ENCODE measurements around the gene OSTN. TPM values are rescaled to one million over a fixed set of nuclear protein-coding genes. Genes with fewer than 3 reads are reported as not detected.

Gene OSTN
- polyA plus RNA-seq, 1 of the 3 experiments (the other 2 are of a cell fraction), result 0.02 TPM

GRCh38 chr3:191259486-191259885 is 60.4 kb downstream of the OSTN start (continued):
- TF ChIP-seq, protein P1, sequence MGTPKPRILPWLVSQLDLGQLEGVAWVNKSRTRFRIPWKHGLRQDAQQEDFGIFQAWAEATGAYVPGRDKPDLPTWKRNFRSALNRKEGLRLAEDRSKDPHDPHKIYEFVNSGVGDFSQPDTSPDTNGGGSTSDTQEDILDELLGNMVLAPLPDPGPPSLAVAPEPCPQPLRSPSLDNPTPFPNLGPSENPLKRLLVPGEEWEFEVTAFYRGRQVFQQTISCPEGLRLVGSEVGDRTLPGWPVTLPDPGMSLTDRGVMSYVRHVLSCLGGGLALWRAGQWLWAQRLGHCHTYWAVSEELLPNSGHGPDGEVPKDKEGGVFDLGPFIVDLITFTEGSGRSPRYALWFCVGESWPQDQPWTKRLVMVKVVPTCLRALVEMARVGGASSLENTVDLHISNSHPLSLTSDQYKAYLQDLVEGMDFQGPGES (IDR thresholded peaks at IDR 0.05; ENCODE audit: low read depth, low read length), result no peak
- TF ChIP-seq, protein P2, sequence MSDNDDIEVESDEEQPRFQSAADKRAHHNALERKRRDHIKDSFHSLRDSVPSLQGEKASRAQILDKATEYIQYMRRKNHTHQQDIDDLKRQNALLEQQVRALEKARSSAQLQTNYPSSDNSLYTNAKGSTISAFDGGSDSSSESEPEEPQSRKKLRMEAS (IDR thresholded peaks at IDR 0.05; ENCODE audit: low read depth), result no peak
- TF ChIP-seq NRF1 (IDR thresholded peaks at IDR 0.05; ENCODE audit: low read depth, low read length), result no peak
- no peak for TF ChIP-seq RCOR1 (IDR thresholded peaks at IDR 0.05; ENCODE audit: low read length)
- TF ChIP-seq MEF2A (IDR thresholded peaks at IDR 0.05; ENCODE audit: borderline replicate concordance, low read depth), result no peak
- TF ChIP-seq, protein P3, sequence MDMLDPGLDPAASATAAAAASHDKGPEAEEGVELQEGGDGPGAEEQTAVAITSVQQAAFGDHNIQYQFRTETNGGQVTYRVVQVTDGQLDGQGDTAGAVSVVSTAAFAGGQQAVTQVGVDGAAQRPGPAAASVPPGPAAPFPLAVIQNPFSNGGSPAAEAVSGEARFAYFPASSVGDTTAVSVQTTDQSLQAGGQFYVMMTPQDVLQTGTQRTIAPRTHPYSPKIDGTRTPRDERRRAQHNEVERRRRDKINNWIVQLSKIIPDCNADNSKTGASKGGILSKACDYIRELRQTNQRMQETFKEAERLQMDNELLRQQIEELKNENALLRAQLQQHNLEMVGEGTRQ (IDR thresholded peaks at IDR 0.05; ENCODE audit: borderline replicate concordance, low read depth, low read length), result no peak
- TF ChIP-seq SMC3 (IDR thresholded peaks at IDR 0.05; ENCODE audit: low read depth, low read length), result no peak
- TF ChIP-seq MXI1 (IDR thresholded peaks at IDR 0.05; ENCODE audit: low read depth, low read length), result no peak
- no peak for TF ChIP-seq ELF1 (IDR thresholded peaks at IDR 0.05)

- Histone ChIP-seq H3K27me3 (ENCODE audit: insufficient read depth) (no peaks in the 10 kb centered on the region), H3K79me2 (ENCODE audit: insufficient read depth) (no peaks in the 10 kb centered on the region), H3K27ac (ENCODE audit: low read depth in 2 of 2, low read length in 1 of 2) (no peak overlapping the region), H3K4me2 (no peak overlapping the region), H4K20me1 (ENCODE audit: insufficient read depth) (no peaks in the 10 kb centered on the region), H3K9ac (no peak overlapping the region), H2AFZ (ENCODE audit: low read depth) (no peak overlapping the region; the same call in 1 of the 2 replicates), H3K36me3 (replicated peaks in 1 of 2; ENCODE audit: control insufficient read depth in 1 of 2, insufficient read depth in 2 of 2, low read length in 1 of 2) (no peaks in the 10 kb centered on the region), H3K4me3 (ENCODE audit: low read depth in 2 of 2, low read length in 1 of 2) (no peak overlapping the region), H3K4me1 (ENCODE audit: control insufficient read depth in 1 of 2, insufficient read depth in 2 of 2, low read depth in 1 of 2, low read length in 1 of 2) (no peaks in the 10 kb centered on the region), H3K9me3 (no peaks in the 10 kb centered on the region), H3K9me2 (no peaks in the 10 kb centered on the region), H3F3A (replicated peaks; ENCODE audit: insufficient read depth) (no peaks in the 10 kb centered on the region)
- DNase-seq, result no peak
- TF ChIP-seq RAD21 (IDR thresholded peaks at IDR 0.05; ENCODE audit: low read length) (no peak), RXRA (IDR thresholded peaks at IDR 0.05; ENCODE audit: borderline replicate concordance, low read depth) (no peak), TAF1 (IDR thresholded peaks at IDR 0.05; ENCODE audit: borderline replicate concordance, low read depth, low read length) (no peak), JUND (IDR thresholded peaks at IDR 0.05) (no peak), SIN3A (IDR thresholded peaks at IDR 0.05; ENCODE audit: borderline replicate concordance, low read depth, low read length) (no peak), NFIC (IDR thresholded peaks at IDR 0.05; ENCODE audit: borderline replicate concordance) (no peak), USF1 (IDR thresholded peaks at IDR 0.05; ENCODE audit: borderline replicate concordance, low read depth) (no peak), GABPA (IDR thresholded peaks at IDR 0.05; ENCODE audit: low read depth) (no peak), RCOR1 (IDR thresholded peaks at IDR 0.05; ENCODE audit: low read length) (no peak), GATA2 (CRISPR knock-in tag; IDR thresholded peaks at IDR 0.05) (no peak), TCF12 (IDR thresholded peaks at IDR 0.05) (no peak), PBX3 (IDR thresholded peaks at IDR 0.05) (no peak), FOSL2 (IDR thresholded peaks at IDR 0.05; ENCODE audit: borderline replicate concordance, low read depth) (no peak), FOXJ3 (CRISPR knock-in tag; IDR thresholded peaks at IDR 0.05) (no peak), CHD2 (IDR thresholded peaks at IDR 0.05; ENCODE audit: low read length, partially characterized antibody) (no peak)
- TF ChIP-seq, protein P3 (IDR thresholded peaks at IDR 0.05; ENCODE audit: borderline replicate concordance, low read depth, low read length), result no peak
- TF ChIP-seq, protein P2 (IDR thresholded peaks at IDR 0.05; ENCODE audit: low read depth), result no peak
- TF ChIP-seq, protein P4, sequence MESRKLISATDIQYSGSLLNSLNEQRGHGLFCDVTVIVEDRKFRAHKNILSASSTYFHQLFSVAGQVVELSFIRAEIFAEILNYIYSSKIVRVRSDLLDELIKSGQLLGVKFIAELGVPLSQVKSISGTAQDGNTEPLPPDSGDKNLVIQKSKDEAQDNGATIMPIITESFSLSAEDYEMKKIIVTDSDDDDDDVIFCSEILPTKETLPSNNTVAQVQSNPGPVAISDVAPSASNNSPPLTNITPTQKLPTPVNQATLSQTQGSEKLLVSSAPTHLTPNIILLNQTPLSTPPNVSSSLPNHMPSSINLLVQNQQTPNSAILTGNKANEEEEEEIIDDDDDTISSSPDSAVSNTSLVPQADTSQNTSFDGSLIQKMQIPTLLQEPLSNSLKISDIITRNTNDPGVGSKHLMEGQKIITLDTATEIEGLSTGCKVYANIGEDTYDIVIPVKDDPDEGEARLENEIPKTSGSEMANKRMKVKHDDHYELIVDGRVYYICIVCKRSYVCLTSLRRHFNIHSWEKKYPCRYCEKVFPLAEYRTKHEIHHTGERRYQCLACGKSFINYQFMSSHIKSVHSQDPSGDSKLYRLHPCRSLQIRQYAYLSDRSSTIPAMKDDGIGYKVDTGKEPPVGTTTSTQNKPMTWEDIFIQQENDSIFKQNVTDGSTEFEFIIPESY (IDR thresholded peaks at IDR 0.05; ENCODE audit: borderline replicate concordance, low read depth), result no peak
- ChIA-PET CTCF (no interaction called here), POLR2A (no interaction called here)
- 56% methylated on average over 11 of the region's 11 CpGs for WGBS (ENCODE audit: low lambda C conversion rate)
Observed at GRCh38 chr3:191260431-191261303, 61.6 kb downstream of the OSTN start.
